IMR-90 (cell line): ENCODE data around the gene CTNNA2. TPM values are rescaled to one million over a fixed set of nuclear protein-coding genes. Genes with fewer than 3 reads are reported as not detected.

Experiments
- ATAC-seq: fragments of 200-7000 bp; cut with Tn5 transposase; 2 replicates; pipeline ENCODE4 v1.9.1; 2020; ENCODE audit warnings: low read depth, mild to moderate bottlenecking, moderate library complexity
- BruUV-seq: library from RNA; stranded (reverse); fragments of 400-500 nt; replicated peaks from 2 replicates; lab custom pipeline; 2021; lab: Mats Ljungman, UMichigan
- CTCF ChIA-PET: fragments of 300-600 bp; formaldehyde crosslinking; extraction: SDS; loops from one replicate; lab custom pipeline; 2021; ENCODE audit warnings: antibody characterized with exemption; lab: Yijun Ruan, JAX
- POLR2A ChIA-PET: fragments of 300-600 bp; sonication (Branson Sonifier 250); formaldehyde crosslinking; loops from one replicate; lab custom pipeline; 2022; ENCODE audit warnings: antibody characterized with exemption; ENCODE audit not compliant: unreplicated experiment; lab: Charles Lee
- DNase-seq: peaks from one replicate; pipeline ENCODE4 v3.0.0; 2013
- H2AFZ ChIP-seq: replicated peaks from 2 replicates; pipeline ENCODE3; 2013; ENCODE audit warnings: low read length, mild to moderate bottlenecking; ENCODE audit not compliant: poor library complexity
- H2AK5ac ChIP-seq: 2 replicates; pipeline ENCODE4 v1.6.1; 2013; ENCODE audit warnings: low read depth, low read length, inconsistent platforms
- H2AK9ac ChIP-seq: replicated peaks from 2 replicates; pipeline ENCODE3; 2013; ENCODE audit warnings: mild to moderate bottlenecking, low read depth, low read length, moderate library complexity; ENCODE audit not compliant: poor library complexity
- H2BK120ac ChIP-seq: 2 replicates; pipeline ENCODE4 v1.6.1; 2013; ENCODE audit warnings: low read depth, low read length, inconsistent platforms
- H2BK15ac ChIP-seq: 3 replicates; pipeline ENCODE4 v1.6.1; 2013; ENCODE audit warnings: low read depth, low read length, inconsistent platforms
- H2BK20ac ChIP-seq: 2 replicates; pipeline ENCODE4 v1.6.1; 2013; ENCODE audit warnings: low read depth, mild to moderate bottlenecking, inconsistent platforms, low read length, moderate library complexity
- H2BK5ac ChIP-seq: 2 replicates; pipeline ENCODE4 v1.6.1; 2013; ENCODE audit warnings: mild to moderate bottlenecking, low read depth, low read length, inconsistent platforms; ENCODE audit not compliant: poor library complexity, severe bottlenecking
- H3K14ac ChIP-seq: replicated peaks from 2 replicates; pipeline ENCODE4 v1.6.1; 2013; ENCODE audit warnings: low read depth, low read length, inconsistent platforms
- H3K18ac ChIP-seq: 2 replicates; pipeline ENCODE4 v1.6.1; 2013; ENCODE audit warnings: low read depth, low read length, control low read depth
- H3K23ac ChIP-seq: 2 replicates; pipeline ENCODE4 v1.6.1; 2013; ENCODE audit warnings: low read depth, low read length, inconsistent platforms
- H3K27ac ChIP-seq: 2 replicates; pipeline ENCODE4 v1.5.1; 2013; ENCODE audit warnings: mild to moderate bottlenecking, control low read depth, low read length; ENCODE audit not compliant: insufficient read depth
- H3K27me3 ChIP-seq: 2 replicates; pipeline ENCODE4 v1.6.1; 2013; ENCODE audit warnings: low read length; ENCODE audit not compliant: control insufficient read depth, insufficient read depth
- H3K36me3 ChIP-seq: 2 replicates; pipeline ENCODE4 v1.6.1; 2013; ENCODE audit warnings: low read length, mixed read lengths; ENCODE audit not compliant: control insufficient read depth, insufficient read depth
- H3K4ac ChIP-seq: 2 replicates; pipeline ENCODE4 v1.6.1; 2013; ENCODE audit warnings: low read depth, low read length, inconsistent platforms
- H3K4me1 ChIP-seq: 2 replicates; pipeline ENCODE4 v1.6.1; 2013; ENCODE audit warnings: low read length, mixed read lengths; ENCODE audit not compliant: control insufficient read depth, insufficient read depth
- H3K4me2 ChIP-seq: 2 replicates; pipeline ENCODE4 v1.6.1; 2013; ENCODE audit warnings: low read depth, mild to moderate bottlenecking, control low read depth, low read length, moderate library complexity
- H3K4me3 ChIP-seq: 2 replicates; pipeline ENCODE4 v1.5.1; 2013; ENCODE audit warnings: low read depth, mild to moderate bottlenecking, control low read depth, low read length, moderate library complexity; ENCODE audit not compliant: insufficient read depth
- H3K56ac ChIP-seq: 2 replicates; pipeline ENCODE4 v1.6.1; 2013; ENCODE audit warnings: low read length, inconsistent platforms; ENCODE audit not compliant: insufficient read depth; ENCODE audit errors: extremely low read depth
- H3K79me1 ChIP-seq, 2 experiments: 2 replicates each; pipeline ENCODE4 v1.6.1; 2013; ENCODE audit warnings: low read length in 2 of 2, inconsistent platforms in 1 of 2, low read depth in 1 of 2
- H3K9ac ChIP-seq: 2 replicates; pipeline ENCODE4 v1.6.1; 2013; ENCODE audit warnings: low read depth, low read length, control low read depth
- H3K9me1 ChIP-seq: 2 replicates; pipeline ENCODE4 v1.6.1; 2013; ENCODE audit warnings: low read length, inconsistent platforms; ENCODE audit not compliant: insufficient read depth
- H3K9me3 ChIP-seq: 2 replicates; pipeline ENCODE4 v1.6.1; 2013; ENCODE audit warnings: low read length; ENCODE audit not compliant: control insufficient read depth, insufficient read depth
- H4K20me1 ChIP-seq: 2 replicates; pipeline ENCODE4 v1.6.1; 2013; ENCODE audit warnings: low read length, inconsistent platforms; ENCODE audit not compliant: insufficient read depth
- H4K5ac ChIP-seq: 2 replicates; pipeline ENCODE4 v1.6.1; 2013; ENCODE audit warnings: mild to moderate bottlenecking, low read depth, low read length, control low read depth
- H4K8ac ChIP-seq, 2 experiments: 2 replicates each; pipeline ENCODE4 v1.6.1; 2013; ENCODE audit warnings: low read depth in 2 of 2, low read length in 2 of 2, control low read depth in 1 of 2, inconsistent platforms in 1 of 2
- H4K91ac ChIP-seq: 2 replicates; pipeline ENCODE4 v1.6.1; 2013; ENCODE audit warnings: low read depth, low read length, inconsistent platforms; ENCODE audit not compliant: insufficient read depth
- BHLHE40 ChIP-seq: fragments of 150-350 bp; IDR thresholded peaks from 2 replicates; pipeline ENCODE4 v1.6.1; 2016; ENCODE audit warnings: mild to moderate bottlenecking, low read depth, low read length
- CHD1 ChIP-seq: IDR thresholded peaks from 2 replicates; pipeline ENCODE4 v1.6.1; 2012; ENCODE audit warnings: low read depth, low read length, improper control_type of control experiment
- MAFK ChIP-seq: IDR thresholded peaks from 2 replicates; pipeline ENCODE4 v1.6.1; 2012; ENCODE audit warnings: low read depth, low read length, improper control_type of control experiment
- MAZ ChIP-seq: IDR thresholded peaks from 2 replicates; pipeline ENCODE4 v1.6.1; 2012; ENCODE audit warnings: low read depth, mild to moderate bottlenecking, low read length, improper control_type of control experiment, moderate library complexity, borderline replicate concordance
- NFE2L2 ChIP-seq: fragments of 150-350 bp; IDR thresholded peaks from 2 replicates; pipeline ENCODE4 v1.6.1; 2016; ENCODE audit warnings: low read depth, mild to moderate bottlenecking, low read length
- POLR2A ChIP-seq: IDR thresholded peaks from 2 replicates; pipeline ENCODE4 v1.6.1; 2012; ENCODE audit warnings: mild to moderate bottlenecking, low read depth, low read length
- SMC3 ChIP-seq: fragments of 150-350 bp; IDR thresholded peaks from 2 replicates; pipeline ENCODE4 v1.6.1; 2016; ENCODE audit warnings: low read depth, mild to moderate bottlenecking, antibody characterized with exemption, low read length, moderate library complexity
- dilution Hi-C: fragments of 300-500 bp; cut with HindIII; formaldehyde crosslinking; loops from one replicate; pipeline ENCODE4 v1.14.3; 2018; ENCODE audit warnings: low sequenced_read_pairs; ENCODE audit not compliant: unreplicated experiment
- in situ Hi-C: fragments of 300-500 bp; cut with MboI; formaldehyde crosslinking; loops from 3 replicates; pipeline ENCODE4 v1.14.3; 2019; ENCODE audit warnings: low sequenced_read_pairs, inconsistent platforms, mixed read lengths
- intact Hi-C: fragments of 100-400 bp; cut with micrococcal nuclease; formaldehyde crosslinking; loops from 2 replicates; pipeline ENCODE4 v1.10.0; 2022
- polyA plus RNA-seq, 3 experiments: library from polyadenylated mRNA; depleted of rRNA; stranded (reverse); fragments of >200 nt; gene quantifications; 2 replicates each; pipeline ENCODE4 v1.2.3, GENCODE V29; 2012; ENCODE audit warnings: low replicate concordance in 1 of 3
- total RNA-seq: library from RNA; depleted of rRNA; stranded (reverse); fragments of >200 nt; gene quantifications from 2 replicates; pipeline ENCODE4 v1.2.3, GENCODE V29; 2012
- TF ChIP-seq, protein P1 (sequence below): fragments of 150-350 bp; IDR thresholded peaks from 2 replicates; pipeline ENCODE4 v1.6.1; 2016; ENCODE audit warnings: low read depth, mild to moderate bottlenecking, low read length, moderate library complexity, borderline replicate concordance
- TF ChIP-seq, protein P2 (sequence below): conservative IDR thresholded peaks from 2 replicates; pipeline ENCODE4 v1.5.1; 2012; ENCODE audit warnings: mild to moderate bottlenecking, low read depth, low read length, improper control_type of control experiment

The CTNNA2 gene
- total and polyA plus RNA-seq, 2 of the 4 experiments (the other 2 are of a cell fraction) = not detected

DNA sequence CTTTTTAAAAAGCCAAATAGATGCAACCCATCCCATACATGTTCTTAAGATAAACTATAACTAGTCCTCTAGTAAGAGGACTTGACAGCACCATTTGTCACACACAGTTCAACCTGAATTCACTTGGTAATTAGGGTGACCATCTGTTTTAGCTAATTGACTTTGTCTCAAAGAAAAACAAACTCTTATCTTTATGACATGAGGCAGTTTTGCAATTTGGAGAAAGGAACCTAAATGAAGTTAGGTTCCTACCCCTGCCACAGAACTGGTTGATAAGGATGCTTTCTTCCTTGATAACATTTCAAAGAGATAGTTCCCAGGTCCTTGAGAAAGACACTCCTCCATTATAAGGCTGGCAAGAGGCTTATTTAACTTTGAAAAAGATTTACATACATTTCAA, 849.1 kb downstream of the CTNNA2 start:
- no TSS peak for BruUV-seq
- intact Hi-C loops = no loop called here
- Histone ChIP-seq H3K4me1 (no peaks in the 10 kb centered on the region), H3K27me3 (no peaks in the 10 kb centered on the region), H3K36me3 (no peaks in the 10 kb centered on the region), H3K18ac (no peak overlapping the region), H3K27ac (no peak overlapping the region), H4K91ac (no peak overlapping the region), H4K8ac (no peak overlapping the region), H2AK5ac (no peak overlapping the region), H3K9me1 (no peaks in the 10 kb centered on the region), H3K23ac (no peak overlapping the region), H2BK5ac (no peak overlapping the region), H3K9me3 (no peaks in the 10 kb centered on the region), H2BK120ac (no peak overlapping the region), H4K5ac (no peak overlapping the region), H4K20me1 (no peaks in the 10 kb centered on the region), H3K4me3 (no peak overlapping the region), H3K56ac (no peak overlapping the region), H3K4ac (no peak overlapping the region), H3K4me2 (no peak overlapping the region), H2AFZ (no peak overlapping the region), H3K9ac (no peak overlapping the region), H3K14ac (no peak overlapping the region), H2AK9ac (no peak overlapping the region), H3K79me1 (no peaks in the 10 kb centered on the region), H2BK15ac (no peak overlapping the region), H2BK20ac (no peak overlapping the region)
- TF ChIP-seq MAZ (no peak), SMC3 (no peak), POLR2A (no peak), MAFK (no peak), CHD1 (no peak), BHLHE40 (no peak), NFE2L2 (no peak)
- TF ChIP-seq, protein P1, sequence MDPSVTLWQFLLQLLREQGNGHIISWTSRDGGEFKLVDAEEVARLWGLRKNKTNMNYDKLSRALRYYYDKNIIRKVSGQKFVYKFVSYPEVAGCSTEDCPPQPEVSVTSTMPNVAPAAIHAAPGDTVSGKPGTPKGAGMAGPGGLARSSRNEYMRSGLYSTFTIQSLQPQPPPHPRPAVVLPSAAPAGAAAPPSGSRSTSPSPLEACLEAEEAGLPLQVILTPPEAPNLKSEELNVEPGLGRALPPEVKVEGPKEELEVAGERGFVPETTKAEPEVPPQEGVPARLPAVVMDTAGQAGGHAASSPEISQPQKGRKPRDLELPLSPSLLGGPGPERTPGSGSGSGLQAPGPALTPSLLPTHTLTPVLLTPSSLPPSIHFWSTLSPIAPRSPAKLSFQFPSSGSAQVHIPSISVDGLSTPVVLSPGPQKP = no peak
- TF ChIP-seq, protein P2, sequence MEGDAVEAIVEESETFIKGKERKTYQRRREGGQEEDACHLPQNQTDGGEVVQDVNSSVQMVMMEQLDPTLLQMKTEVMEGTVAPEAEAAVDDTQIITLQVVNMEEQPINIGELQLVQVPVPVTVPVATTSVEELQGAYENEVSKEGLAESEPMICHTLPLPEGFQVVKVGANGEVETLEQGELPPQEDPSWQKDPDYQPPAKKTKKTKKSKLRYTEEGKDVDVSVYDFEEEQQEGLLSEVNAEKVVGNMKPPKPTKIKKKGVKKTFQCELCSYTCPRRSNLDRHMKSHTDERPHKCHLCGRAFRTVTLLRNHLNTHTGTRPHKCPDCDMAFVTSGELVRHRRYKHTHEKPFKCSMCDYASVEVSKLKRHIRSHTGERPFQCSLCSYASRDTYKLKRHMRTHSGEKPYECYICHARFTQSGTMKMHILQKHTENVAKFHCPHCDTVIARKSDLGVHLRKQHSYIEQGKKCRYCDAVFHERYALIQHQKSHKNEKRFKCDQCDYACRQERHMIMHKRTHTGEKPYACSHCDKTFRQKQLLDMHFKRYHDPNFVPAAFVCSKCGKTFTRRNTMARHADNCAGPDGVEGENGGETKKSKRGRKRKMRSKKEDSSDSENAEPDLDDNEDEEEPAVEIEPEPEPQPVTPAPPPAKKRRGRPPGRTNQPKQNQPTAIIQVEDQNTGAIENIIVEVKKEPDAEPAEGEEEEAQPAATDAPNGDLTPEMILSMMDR = no peak
- CTCF ChIA-PET = no interaction called here
- DNase-seq = no peak
- in situ Hi-C loops = no loop called here
- ATAC-seq = no peak
- dilution Hi-C loops = no loop called here
- POLR2A ChIA-PET = no interaction called here
